ENCODE data around the gene WDFY3. TPM values are rescaled to one million over a fixed set of nuclear protein-coding genes. Genes with fewer than 3 reads are reported as not detected.

WDFY3 gene
- 26.9 and 32.0 TPM in 2 replicates for total RNA-seq

GRCh38 chr4:84966382-84967242 is at the start of gene WDFY3:
TSS of gene WDFY3 (minus strand) at chr4:84966690. CDS start at chr4:84860591, 106,099 bp downstream.

